H1 (cell line): ENCODE results near the gene FARP2. TPM values are rescaled to one million over a fixed set of nuclear protein-coding genes. Genes with fewer than 3 reads are reported as not detected.

ENCODE experiments used
- CTCF ChIA-PET: fragments of 300-600 bp; sonication (Branson Sonifier 250); formaldehyde crosslinking; loops from one replicate; lab custom pipeline; 2021; ENCODE audit not compliant: partially characterized antibody; lab: Charles Lee
- POLR2A ChIA-PET: fragments of 300-600 bp; sonication (Branson Sonifier 250); formaldehyde crosslinking; loops from one replicate; lab custom pipeline; 2021; ENCODE audit warnings: inconsistent platforms; ENCODE audit not compliant: partially characterized antibody; lab: Charles Lee
- DNase-seq, 2 experiments: peaks; one replicate each; pipeline versions ENCODE4 v3.0.0 to v3.0.0-alpha.2; 2010 to 2022; ENCODE audit warnings: low spot score in 2 of 2, low read depth in 1 of 2, mixed read lengths in 1 of 2
- FAIRE-seq: peaks from 2 replicates; lab custom pipeline; 2011; peaks lifted over from hg19 to GRCh38; lab: Jason Lieb, UNC
- H2AFZ ChIP-seq: 2 replicates; pipeline ENCODE4 v1.8.1; 2012; ENCODE audit warnings: low read length, inconsistent platforms
- H2AK5ac ChIP-seq: 2 replicates; pipeline ENCODE4 v1.6.1; 2013; ENCODE audit warnings: low read depth, low read length
- H2BK120ac ChIP-seq: replicated peaks from 2 replicates; pipeline ENCODE3; 2013; ENCODE audit warnings: low read depth, low read length, inconsistent platforms
- H2BK12ac ChIP-seq: 2 replicates; pipeline ENCODE4 v1.6.1; 2013; ENCODE audit warnings: low read depth, low read length
- H2BK15ac ChIP-seq: 2 replicates; pipeline ENCODE4 v1.6.1; 2013; ENCODE audit warnings: low read length
- H2BK20ac ChIP-seq: 2 replicates; pipeline ENCODE4 v1.6.1; 2013; ENCODE audit warnings: low read length
- H2BK5ac ChIP-seq: 2 replicates; pipeline ENCODE4 v1.6.1; 2013; ENCODE audit warnings: low read depth, low read length
- H3K14ac ChIP-seq: 2 replicates; pipeline ENCODE4 v1.6.1; 2013; ENCODE audit warnings: inconsistent platforms; ENCODE audit not compliant: insufficient read length
- H3K18ac ChIP-seq: 2 replicates; pipeline ENCODE4 v1.6.1; 2013; ENCODE audit warnings: low read length; ENCODE audit errors: extremely low read depth
- H3K23ac ChIP-seq: 2 replicates; pipeline ENCODE4 v1.6.1; 2013; ENCODE audit warnings: inconsistent platforms; ENCODE audit not compliant: insufficient read length
- H3K23me2 ChIP-seq: 2 replicates; pipeline ENCODE4 v1.6.1; 2013; ENCODE audit warnings: low read depth, low read length
- H3K27ac ChIP-seq: 2 replicates; pipeline ENCODE4 v1.6.1; 2011; ENCODE audit warnings: low read depth, low read length, inconsistent platforms
- H3K27me3 ChIP-seq, 4 experiments: replicated peaks in 1 of 4; 1 replicate in 1 of 4; 2 replicates in 3 of 4; pipeline versions ENCODE4 v1.6.1 to v1.8.1; 2011 to 2013; ENCODE audit warnings: low read length in 3 of 4, mild to moderate bottlenecking in 3 of 4, inconsistent platforms in 2 of 4, mixed read lengths in 2 of 4, moderate library complexity in 1 of 4; ENCODE audit not compliant: control insufficient read depth in 3 of 4, insufficient read depth in 3 of 4; ENCODE audit errors: extremely low read depth in 1 of 4
- H3K36me3 ChIP-seq, 4 experiments: 2 replicates each; pipeline versions ENCODE4 v1.6.1 to v1.8.1; 2011 to 2013; ENCODE audit warnings: mild to moderate bottlenecking in 4 of 4, low read length in 3 of 4, moderate library complexity in 2 of 4, control low read depth in 1 of 4, inconsistent platforms in 1 of 4; ENCODE audit not compliant: insufficient read depth in 4 of 4, control insufficient read depth in 2 of 4
- H3K4ac ChIP-seq: replicated peaks from 2 replicates; pipeline ENCODE3; 2013; ENCODE audit warnings: low read length, low read depth, mixed read lengths, inconsistent platforms; ENCODE audit not compliant: insufficient read length
- H3K4me1 ChIP-seq, 4 experiments: replicated peaks in 1 of 4; 1 replicate in 1 of 4; 2 replicates in 3 of 4; pipeline versions ENCODE4 v1.6.1 to v1.8.1; 2011 to 2013; ENCODE audit warnings: low read length in 3 of 4, inconsistent platforms in 2 of 4, mixed read lengths in 1 of 4; ENCODE audit not compliant: insufficient read depth in 4 of 4, control insufficient read depth in 3 of 4
- H3K4me2 ChIP-seq, 2 experiments: 2 replicates each; pipeline versions ENCODE4 v1.6.1 to v1.8.1; 2011 to 2013; ENCODE audit warnings: low read depth in 2 of 2, low read length in 2 of 2, control low read depth in 1 of 2, inconsistent platforms in 1 of 2, mild to moderate bottlenecking in 1 of 2; ENCODE audit not compliant: insufficient read depth in 1 of 2
- H3K4me3 ChIP-seq, 4 experiments: fragments of 200-600, 300-600 bp in 1 of 4; sonication (generic), shearing (Covaris generic), sonication (Bioruptor Twin) in 1 of 4; 2 replicates each; pipeline versions ENCODE4 v1.5.1 to v1.8.1; 2011 to 2016; ENCODE audit warnings: low read length in 4 of 4, low read depth in 3 of 4, control low read depth in 2 of 4, inconsistent platforms in 2 of 4, mild to moderate bottlenecking in 2 of 4, mixed read lengths in 1 of 4, moderate library complexity in 1 of 4; ENCODE audit not compliant: insufficient read depth in 2 of 4; ENCODE audit errors: extremely low read depth in 1 of 4
- H3K56ac ChIP-seq: replicated peaks from 2 replicates; pipeline ENCODE3; 2013; ENCODE audit warnings: low read depth, mild to moderate bottlenecking, mixed read lengths, low read length, inconsistent platforms; ENCODE audit not compliant: insufficient read length
- H3K79me1 ChIP-seq: 2 replicates; pipeline ENCODE4 v1.6.1; 2013; ENCODE audit warnings: low read depth, low read length, control low read depth
- H3K79me2 ChIP-seq, 2 experiments: 2 replicates each; pipeline versions ENCODE4 v1.6.1 to v1.8.1; 2012 to 2013; ENCODE audit warnings: low read length in 2 of 2, mild to moderate bottlenecking in 2 of 2, inconsistent platforms in 1 of 2; ENCODE audit not compliant: insufficient read depth in 2 of 2, control insufficient read depth in 1 of 2
- H3K9ac ChIP-seq, 4 experiments: replicated peaks in 1 of 4; 1 replicate in 1 of 4; 2 replicates in 3 of 4; pipeline versions ENCODE4 v1.6.1 to v1.8.1; 2011 to 2013; ENCODE audit warnings: low read depth in 3 of 4, low read length in 3 of 4, control low read depth in 2 of 4, mild to moderate bottlenecking in 2 of 4, moderate library complexity in 2 of 4, inconsistent platforms in 1 of 4; ENCODE audit errors: extremely low read depth in 1 of 4
- H3K9me3 ChIP-seq, 2 experiments: 2 replicates each; pipeline versions ENCODE4 v1.6.1 to v1.8.1; 2012 to 2013; ENCODE audit warnings: mild to moderate bottlenecking in 2 of 2, moderate library complexity in 2 of 2, control low read depth in 1 of 2, inconsistent platforms in 1 of 2, low read depth in 1 of 2, low read length in 1 of 2, mixed read lengths in 1 of 2; ENCODE audit not compliant: insufficient read depth in 2 of 2
- H4K20me1 ChIP-seq, 2 experiments: replicated peaks in 1 of 2; 2 replicates each; pipeline versions ENCODE3 to v1.8.1; 2011 to 2013; ENCODE audit warnings: inconsistent platforms in 2 of 2, low read length in 2 of 2, mild to moderate bottlenecking in 1 of 2; ENCODE audit not compliant: insufficient read depth in 2 of 2, control insufficient read depth in 1 of 2
- H4K5ac ChIP-seq: 2 replicates; pipeline ENCODE4 v1.6.1; 2013; ENCODE audit warnings: low read length, low read depth, mixed read lengths, inconsistent platforms; ENCODE audit not compliant: insufficient read length
- H4K8ac ChIP-seq: 2 replicates; pipeline ENCODE4 v1.8.0; 2013; ENCODE audit warnings: mild to moderate bottlenecking, moderate library complexity, low read length, inconsistent platforms; ENCODE audit not compliant: insufficient read depth; ENCODE audit errors: extremely low read depth
- H4K91ac ChIP-seq: replicated peaks from 2 replicates; pipeline ENCODE3; 2013; ENCODE audit warnings: low read length, mixed read lengths, inconsistent platforms; ENCODE audit not compliant: insufficient read length
- CREB1 ChIP-seq: IDR thresholded peaks from 2 replicates; pipeline ENCODE4 v1.6.1; 2012; ENCODE audit warnings: inconsistent platforms
- GTF2F1 ChIP-seq: IDR thresholded peaks from 2 replicates; pipeline ENCODE4 v1.6.1; 2012; ENCODE audit warnings: low read depth, low read length, improper control_type of control experiment, borderline replicate concordance
- JUN ChIP-seq: IDR thresholded peaks from 2 replicates; pipeline ENCODE4 v1.6.1; 2011; ENCODE audit warnings: low read depth, mild to moderate bottlenecking, improper control_type of control experiment, low read length
- RXRA ChIP-seq: IDR thresholded peaks from 2 replicates; pipeline ENCODE4 v1.6.1; 2011; ENCODE audit warnings: low read depth, mild to moderate bottlenecking, low read length, moderate library complexity; ENCODE audit not compliant: insufficient read depth
- SUZ12 ChIP-seq: fragments of 200-600 bp; sonication (generic); IDR thresholded peaks from 2 replicates; pipeline ENCODE4 v1.6.1; 2012; ENCODE audit warnings: mild to moderate bottlenecking, inconsistent platforms, low read length, moderate library complexity, mixed read lengths
- WGBS, 2 experiments: shearing (Covaris generic) in 1 of 2; methylation state at CpG; one replicate each; pipeline versions ENCODE4 v1.1.6 to v1.1.7; 2013 to 2015; ENCODE audit warnings: low lambda C conversion rate in 2 of 2, mixed read lengths in 2 of 2, inconsistent platforms in 1 of 2, low coverage in 1 of 2, missing lambda C conversion rate in 1 of 2; ENCODE audit not compliant: insufficient replicate concordance in 2 of 2, insufficient coverage in 1 of 2, insufficient read length in 1 of 2; ENCODE audit errors: extremely low coverage in 1 of 2, missing lambda C conversion rate in 1 of 2; 5-methylcytosine and 5-hydroxymethylcytosine counted together
- polyA plus RNA-seq, 7 experiments: library from polyadenylated mRNA; depleted of rRNA in 3 of 7; stranded (reverse) in 5 of 7; unstranded in 2 of 7; fragments of >200 nt in 5 of 7; fragments of 200-250 nt in 2 of 7; gene quantifications; 1 replicate in 5 of 7; 2 replicates in 1 of 7; 4 replicates in 1 of 7; pipeline versions ENCODE4 v1.2.1 to v1.2.3, GENCODE V29; 2011 to 2013; ENCODE audit warnings: missing spikeins in 2 of 7, mixed read lengths in 2 of 7
- total RNA-seq: library from RNA; stranded (reverse); fragmentation: NEBNext Ultra II Directional; extraction: Animal tissue kit (Norgen Biotek cat#: 25700); gene quantifications from 2 replicates; pipeline ENCODE4 v1.2.1, GENCODE V29; 2021
- TF ChIP-seq, protein P1 (sequence below), 3 experiments: IDR thresholded peaks; 1 replicate in 2 of 3; 2 replicates in 1 of 3; pipeline versions ENCODE4 v1.5.1 to v1.6.1; 2011; ENCODE audit warnings: low read length in 3 of 3, mild to moderate bottlenecking in 3 of 3, inconsistent platforms in 2 of 3, low read depth in 1 of 3, moderate library complexity in 1 of 3; ENCODE audit not compliant: insufficient read depth in 1 of 3; ENCODE audit errors: control extremely low read depth in 1 of 3

Gene FARP2
- total and polyA plus RNA-seq, 2 of the 8 experiments (the other 6 are each of a cell fraction or from before 2014, with no cell fraction given), result 12.4 to 33.4 TPM

GRCh38 chr2:241483305-241483704 lies 127.2 kb downstream of the FARP2 start:
- H2AFZ ChIP-seq, result no peak overlapping the region
- CTCF ChIA-PET, result interaction anchor here (1.3 kb wide), 1 partner anchor 67 kb away, joined by 3 read pairs; no protein-coding TSS in a partner anchor
- H3K79me2 ChIP-seq, result no peaks in the 10 kb centered on the region
- no peak overlapping the region for H2BK12ac ChIP-seq
- H3K4me2 ChIP-seq, result no peak overlapping the region
- FAIRE-seq, result no peak
- no peaks in the 10 kb centered on the region for H3K79me1 ChIP-seq
- no peaks in the 10 kb centered on the region; a peak in 1 of 7 replicates for H3K27me3 ChIP-seq
- H4K91ac ChIP-seq, result no peak overlapping the region
- no peaks in the 10 kb centered on the region for H3K36me3 ChIP-seq
- H2BK120ac ChIP-seq, result no peak overlapping the region
- H3K23me2 ChIP-seq, result no peaks in the 10 kb centered on the region
- H3K4me3 ChIP-seq, result no peak overlapping the region
- no peak overlapping the region for H3K56ac ChIP-seq
- 89% methylated on average over 9 of the region's 9 CpGs; no CpG with 5 or more reads in 1 of the 2 experiments for WGBS, 2 experiments
- H4K20me1 ChIP-seq, result peaks cover 0 to 2% of the 10 kb centered on the region in 2 experiments
- H3K23ac ChIP-seq, result no peak overlapping the region
- H3K4me1 ChIP-seq, result no peaks in the 10 kb centered on the region
- no peak overlapping the region for H4K8ac ChIP-seq
- H2AK5ac ChIP-seq, result no peak overlapping the region
- no peak overlapping the region for H3K9ac ChIP-seq
- no peak overlapping the region for H3K14ac ChIP-seq
- no peak overlapping the region for H3K27ac ChIP-seq
- H4K5ac ChIP-seq, result no peak overlapping the region
- no peak overlapping the region for H2BK15ac ChIP-seq
- H3K4ac ChIP-seq, result no peak overlapping the region
- POLR2A ChIA-PET, result interaction anchor here (1.1 to 1.3 kb wide), 2 partner anchors 16 kb away, joined by 3 read pairs; no protein-coding TSS in a partner anchor
- no peak overlapping the region for H2BK5ac ChIP-seq
- H2BK20ac ChIP-seq, result no peak overlapping the region
- DNase-seq, result no peak
- H3K9me3 ChIP-seq, result no peaks in the 10 kb centered on the region
- H3K18ac ChIP-seq, result no peak overlapping the region
- no peak for TF ChIP-seq SUZ12
- TF ChIP-seq, protein P1, sequence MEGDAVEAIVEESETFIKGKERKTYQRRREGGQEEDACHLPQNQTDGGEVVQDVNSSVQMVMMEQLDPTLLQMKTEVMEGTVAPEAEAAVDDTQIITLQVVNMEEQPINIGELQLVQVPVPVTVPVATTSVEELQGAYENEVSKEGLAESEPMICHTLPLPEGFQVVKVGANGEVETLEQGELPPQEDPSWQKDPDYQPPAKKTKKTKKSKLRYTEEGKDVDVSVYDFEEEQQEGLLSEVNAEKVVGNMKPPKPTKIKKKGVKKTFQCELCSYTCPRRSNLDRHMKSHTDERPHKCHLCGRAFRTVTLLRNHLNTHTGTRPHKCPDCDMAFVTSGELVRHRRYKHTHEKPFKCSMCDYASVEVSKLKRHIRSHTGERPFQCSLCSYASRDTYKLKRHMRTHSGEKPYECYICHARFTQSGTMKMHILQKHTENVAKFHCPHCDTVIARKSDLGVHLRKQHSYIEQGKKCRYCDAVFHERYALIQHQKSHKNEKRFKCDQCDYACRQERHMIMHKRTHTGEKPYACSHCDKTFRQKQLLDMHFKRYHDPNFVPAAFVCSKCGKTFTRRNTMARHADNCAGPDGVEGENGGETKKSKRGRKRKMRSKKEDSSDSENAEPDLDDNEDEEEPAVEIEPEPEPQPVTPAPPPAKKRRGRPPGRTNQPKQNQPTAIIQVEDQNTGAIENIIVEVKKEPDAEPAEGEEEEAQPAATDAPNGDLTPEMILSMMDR (IDR thresholded peaks at IDR 0.05; ENCODE audit: control extremely low read depth in 1 of 3, insufficient read depth in 1 of 3, low read depth in 1 of 3, low read length in 3 of 3), result no peak
- no peak for TF ChIP-seq GTF2F1
- TF ChIP-seq RXRA, result no peak
- TF ChIP-seq JUN, result no peak
- TF ChIP-seq CREB1, result no peak
- TF ChIP-seq, all 59 proteins: peak for 0
